PC-3 (cell line): ENCODE results near the gene PGAP6. TPM values are rescaled to one million over a fixed set of nuclear protein-coding genes. Genes with fewer than 3 reads are reported as not detected.

Source experiments
- ATAC-seq: fragments of 200-7000 bp; cut with Tn5 transposase; 2 replicates; pipeline ENCODE4 v1.9.1; 2020; ENCODE audit warnings: mild to moderate bottlenecking, moderate library complexity
- BruUV-seq: library from RNA; stranded (reverse); fragments of 400-500 nt; replicated peaks from 2 replicates; lab custom pipeline; 2021; lab: Mats Ljungman, UMichigan
- CTCF ChIA-PET: fragments of 300-600 bp; sonication (Branson Sonifier 250); formaldehyde crosslinking; loops from one replicate; lab custom pipeline; 2022; ENCODE audit warnings: antibody characterized with exemption; lab: Charles Lee
- POLR2A ChIA-PET: fragments of 300-600 bp; sonication (Branson Sonifier 250); formaldehyde crosslinking; loops from one replicate; lab custom pipeline; 2022; ENCODE audit warnings: antibody characterized with exemption; ENCODE audit not compliant: unreplicated experiment; lab: Charles Lee
- DNase-seq: peaks from one replicate; pipeline ENCODE4 v3.0.0-alpha.2; 2015
- H2AFZ ChIP-seq: fragments of 300-600 bp; sonication (generic); 2 replicates; pipeline ENCODE4 v1.6.0; 2016; ENCODE audit warnings: antibody characterized with exemption, low read length
- H3F3A ChIP-seq: fragments of 300-600 bp; sonication (generic); one replicate; pipeline ENCODE4 v1.6.0; 2017; ENCODE audit warnings: antibody characterized with exemption, low read length, control low read depth, mild to moderate bottlenecking; ENCODE audit not compliant: unreplicated experiment
- H3K27ac ChIP-seq: fragments of 300-600 bp; sonication (generic); 2 replicates; pipeline ENCODE4 v1.5.1; 2016; ENCODE audit warnings: mild to moderate bottlenecking, low read length
- H3K27me3 ChIP-seq: fragments of 300-600 bp; sonication (generic); 2 replicates; pipeline ENCODE4 v1.6.1; 2016; ENCODE audit warnings: low read length, mixed read lengths
- H3K36me3 ChIP-seq: fragments of 300-600 bp; sonication (generic); 2 replicates; pipeline ENCODE4 v1.6.1; 2016; ENCODE audit warnings: low read depth, mixed run types, low read length, mixed read lengths
- H3K4me1 ChIP-seq: fragments of 300-600 bp; sonication (generic); 2 replicates; pipeline ENCODE4 v1.5.1; 2016; ENCODE audit warnings: low read length; ENCODE audit not compliant: insufficient read depth
- H3K4me2 ChIP-seq: fragments of 300-600 bp; sonication (generic); 2 replicates; pipeline ENCODE4 v1.6.0; 2016; ENCODE audit warnings: low read length
- H3K4me3 ChIP-seq: fragments of 300-600 bp; sonication (generic); 2 replicates; pipeline ENCODE4 v1.5.1; 2016; ENCODE audit warnings: mild to moderate bottlenecking, low read length, mixed read lengths
- H3K79me2 ChIP-seq: fragments of 300-600 bp; sonication (generic); 2 replicates; pipeline ENCODE4 v1.6.1; 2017; ENCODE audit warnings: low read length, mixed read lengths
- H3K9ac ChIP-seq: fragments of 300-600 bp; sonication (generic); 2 replicates; pipeline ENCODE4 v1.6.0; 2016; ENCODE audit warnings: mild to moderate bottlenecking, low read length
- H3K9me2 ChIP-seq: fragments of 300-600 bp; sonication (generic); replicated peaks from 2 replicates; pipeline ENCODE4 v1.6.1; 2016; ENCODE audit warnings: mixed run types, low read length, mixed read lengths
- H3K9me3 ChIP-seq: fragments of 300-600 bp; sonication (generic); 2 replicates; pipeline ENCODE4 v1.6.1; 2016; ENCODE audit warnings: low read length, mixed read lengths
- H4K20me1 ChIP-seq: fragments of 300-600 bp; sonication (generic); 2 replicates; pipeline ENCODE4 v1.6.1; 2016; ENCODE audit warnings: low read length, mixed read lengths
- EZH2 ChIP-seq: fragments of 300-600 bp; sonication (generic); IDR thresholded peaks from one replicate; pipeline ENCODE4 v1.6.1; 2017; ENCODE audit warnings: antibody characterized with exemption, mild to moderate bottlenecking, low read length; ENCODE audit not compliant: unreplicated experiment
- EZH2phosphoT487 ChIP-seq: fragments of 300-600 bp; sonication (generic); IDR thresholded peaks from 2 replicates; pipeline ENCODE4 v1.6.1; 2018; ENCODE audit warnings: mild to moderate bottlenecking, antibody characterized with exemption, low read length, borderline replicate concordance
- intact Hi-C: fragments of 100-400 bp; cut with micrococcal nuclease; formaldehyde crosslinking; loops from 2 replicates; pipeline ENCODE4 v1.9.0; 2023
- total RNA-seq: library from RNA; depleted of rRNA; stranded (reverse); fragments of >200 nt; gene quantifications from 2 replicates; pipeline ENCODE4 v1.2.3, GENCODE V29; 2014
- TF ChIP-seq, protein P1 (sequence below): fragments of 300-600 bp; sonication (generic); conservative IDR thresholded peaks from 2 replicates; pipeline ENCODE4 v1.5.1; 2017; ENCODE audit warnings: antibody characterized with exemption, low read depth, mild to moderate bottlenecking, low read length

PGAP6 gene
- total RNA-seq, 1 experiment from 2014 or later = 40.8 TPM

DNA sequence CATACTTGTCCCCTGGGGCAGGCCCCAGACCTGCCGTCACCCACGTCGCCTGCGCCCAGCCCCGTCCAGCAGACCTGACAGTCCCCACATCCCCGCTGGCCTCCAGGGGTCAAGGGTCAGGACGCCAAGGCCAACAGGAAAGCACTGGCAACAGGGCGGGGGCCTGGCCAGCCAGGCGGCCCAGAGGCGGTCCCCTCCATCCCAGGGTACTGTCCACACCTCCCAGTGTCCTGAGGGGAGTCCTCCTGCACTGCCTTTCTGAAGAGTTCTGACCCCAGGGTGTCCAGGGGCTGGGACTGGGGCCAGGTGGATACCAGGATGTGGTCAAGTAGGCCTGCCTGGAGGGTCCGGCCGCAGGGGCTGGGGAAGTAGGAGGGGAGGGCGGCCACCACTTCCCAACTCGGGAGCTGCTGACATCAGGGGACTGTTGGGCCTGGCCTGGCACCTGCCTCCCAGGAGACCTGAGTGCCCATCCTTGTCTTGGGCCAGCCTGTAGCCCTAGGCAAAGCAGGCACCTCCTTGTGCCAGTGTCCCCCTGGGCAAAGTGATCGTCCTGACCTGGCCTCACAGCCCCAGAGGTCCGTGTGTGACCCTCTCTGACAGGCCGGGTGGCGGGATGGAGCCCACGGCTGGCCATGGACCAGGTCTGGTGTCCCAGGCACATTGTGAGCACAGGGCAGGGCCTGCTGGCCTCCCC lies 22.6 kb downstream of the PGAP6 start:
- intact Hi-C loops = no loop called here
- ATAC-seq = no peak

DNA sequence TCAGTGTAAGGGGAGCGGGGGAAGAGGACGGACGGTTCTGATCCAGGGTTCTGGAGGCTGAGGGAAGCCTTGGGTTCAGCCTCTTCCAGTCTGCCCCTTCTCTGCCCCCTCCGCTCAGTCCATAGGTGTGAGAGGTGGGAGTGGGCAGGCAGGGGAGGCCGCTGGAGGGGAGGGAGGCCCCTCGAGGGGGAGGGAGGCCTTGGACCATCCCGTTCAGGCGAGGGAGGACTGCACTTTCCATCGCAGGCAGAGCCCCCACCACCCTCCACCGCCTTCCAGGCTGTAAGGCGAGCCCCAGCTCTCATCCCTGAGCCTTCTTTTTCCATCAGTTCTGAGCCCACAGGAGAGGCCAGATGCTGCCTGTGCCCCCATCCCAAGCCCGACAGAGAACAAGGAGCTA lies 25.0 kb downstream of the PGAP6 start:
- Histone ChIP-seq H3K36me3 (no peaks in the 10 kb centered on the region), H3K4me3 (no peak overlapping the region), H3F3A (no peaks in the 10 kb centered on the region), H3K27ac (no peak overlapping the region), H3K27me3 (no peaks in the 10 kb centered on the region), H3K9ac (no peak overlapping the region), H3K79me2 (peaks cover 2% of the 10 kb centered on the region), H2AFZ (no peak overlapping the region), H3K9me2 (no peaks in the 10 kb centered on the region), H4K20me1 (no peaks in the 10 kb centered on the region), H3K9me3 (no peaks in the 10 kb centered on the region), H3K4me1 (peaks cover 5% of the 10 kb centered on the region; the same call in 1 of the 2 replicates), H3K4me2 (no peak overlapping the region)
- intact Hi-C loops = no loop called here
- ChIA-PET POLR2A (no interaction called here), CTCF (no interaction called here)
- BruUV-seq = no TSS peak
- no peak for DNase-seq
- TF ChIP-seq, protein P1, sequence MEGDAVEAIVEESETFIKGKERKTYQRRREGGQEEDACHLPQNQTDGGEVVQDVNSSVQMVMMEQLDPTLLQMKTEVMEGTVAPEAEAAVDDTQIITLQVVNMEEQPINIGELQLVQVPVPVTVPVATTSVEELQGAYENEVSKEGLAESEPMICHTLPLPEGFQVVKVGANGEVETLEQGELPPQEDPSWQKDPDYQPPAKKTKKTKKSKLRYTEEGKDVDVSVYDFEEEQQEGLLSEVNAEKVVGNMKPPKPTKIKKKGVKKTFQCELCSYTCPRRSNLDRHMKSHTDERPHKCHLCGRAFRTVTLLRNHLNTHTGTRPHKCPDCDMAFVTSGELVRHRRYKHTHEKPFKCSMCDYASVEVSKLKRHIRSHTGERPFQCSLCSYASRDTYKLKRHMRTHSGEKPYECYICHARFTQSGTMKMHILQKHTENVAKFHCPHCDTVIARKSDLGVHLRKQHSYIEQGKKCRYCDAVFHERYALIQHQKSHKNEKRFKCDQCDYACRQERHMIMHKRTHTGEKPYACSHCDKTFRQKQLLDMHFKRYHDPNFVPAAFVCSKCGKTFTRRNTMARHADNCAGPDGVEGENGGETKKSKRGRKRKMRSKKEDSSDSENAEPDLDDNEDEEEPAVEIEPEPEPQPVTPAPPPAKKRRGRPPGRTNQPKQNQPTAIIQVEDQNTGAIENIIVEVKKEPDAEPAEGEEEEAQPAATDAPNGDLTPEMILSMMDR = no peak
- TF ChIP-seq EZH2 (no peak), EZH2phosphoT487 (no peak)
- no peak for ATAC-seq

More for the DNA sequence above, 22.6 kb downstream of the PGAP6 start:
- no peaks in the 10 kb centered on the region for H4K20me1 ChIP-seq
- TF ChIP-seq, protein P1 = no peak
- TF ChIP-seq EZH2phosphoT487 (no peak), EZH2 (no peak)
- no peaks in the 10 kb centered on the region for H3K79me2 ChIP-seq
- no peaks in the 10 kb centered on the region for H3K9me3 ChIP-seq
- H3K27me3 ChIP-seq = no peaks in the 10 kb centered on the region
- no peak overlapping the region for H2AFZ ChIP-seq
- no peak overlapping the region for H3K4me3 ChIP-seq
- POLR2A ChIA-PET = no interaction called here
- no peaks in the 10 kb centered on the region for H3F3A ChIP-seq
- H3K9me2 ChIP-seq = no peaks in the 10 kb centered on the region
- CTCF ChIA-PET = no interaction called here
- peaks cover 2% of the 10 kb centered on the region; the same call in 1 of the 2 replicates for H3K4me1 ChIP-seq
- no peak for DNase-seq
- no peak overlapping the region for H3K4me2 ChIP-seq
- H3K27ac ChIP-seq = no peak overlapping the region
- BruUV-seq = no TSS peak
- H3K9ac ChIP-seq = no peak overlapping the region
- H3K36me3 ChIP-seq = no peaks in the 10 kb centered on the region

DNA sequence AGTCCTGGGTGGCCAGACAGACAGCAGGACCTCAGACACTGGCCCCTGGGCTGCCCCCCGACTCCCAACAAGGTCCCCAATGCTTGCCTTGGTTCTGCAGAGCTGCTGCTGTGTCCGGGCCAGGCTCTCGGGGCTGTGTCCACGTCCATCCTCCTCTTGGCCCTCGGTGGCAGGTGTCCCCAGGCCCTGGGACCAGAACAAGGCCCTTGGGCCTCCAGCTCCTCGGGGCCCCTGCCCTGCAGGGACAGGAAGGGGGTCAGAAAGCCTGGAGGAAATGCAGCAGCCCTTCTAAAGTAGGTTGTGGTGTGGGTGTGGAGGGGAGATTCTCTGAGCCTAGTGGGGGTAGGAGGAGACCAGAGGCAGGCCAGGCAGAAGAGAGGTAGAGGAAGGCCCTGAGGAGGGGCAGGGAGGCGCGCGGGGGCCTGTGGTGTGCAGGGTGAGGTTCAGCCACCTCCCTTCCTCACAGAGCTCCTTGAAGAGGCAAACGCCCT lies 26.8 kb downstream of the PGAP6 start:
- TF ChIP-seq, protein P1 = no peak
- TF ChIP-seq EZH2phosphoT487 = no peak
- TF ChIP-seq EZH2 = no peak
- peaks cover 19% of the 10 kb centered on the region for H3K79me2 ChIP-seq
- ChIA-PET POLR2A (no interaction called here), CTCF (no interaction called here)
- no peaks in the 10 kb centered on the region for H3F3A ChIP-seq
- H3K4me3 ChIP-seq = no peak overlapping the region
- no peaks in the 10 kb centered on the region for H3K27me3 ChIP-seq
- no peaks in the 10 kb centered on the region for H3K36me3 ChIP-seq
- H3K4me2 ChIP-seq = no peak overlapping the region
- H2AFZ ChIP-seq = no peak overlapping the region
- no peak for DNase-seq
- ATAC-seq = no peak
- H3K27ac ChIP-seq = no peak overlapping the region
- no peak overlapping the region for H3K9ac ChIP-seq
- intact Hi-C loops = no loop called here
- H3K4me1 ChIP-seq = peaks cover 5% of the 10 kb centered on the region; the same call in 1 of the 2 replicates
- BruUV-seq = no TSS peak
- no peaks in the 10 kb centered on the region for H4K20me1 ChIP-seq
- H3K9me2 ChIP-seq = no peaks in the 10 kb centered on the region
- no peaks in the 10 kb centered on the region for H3K9me3 ChIP-seq
